HG03097 (cell line): ENCODE data around the gene NT5C3B.
"Not testable (repeated sequence)": the region's sequence is repeated elsewhere in the genome, so short reads cannot be mapped to it uniquely, and the experiment has no call there.

Source experiments
- ATAC-seq: cut with Tn5 transposase; IDR thresholded peaks from one replicate; pipeline ENCODE4 v1.9.1; 2021; ENCODE audit not compliant: unreplicated experiment, low FRiP score

Gene NT5C3B

GRCh38 chr17:41835800-41836549, at the start of gene NT5C3B:
Gene NT5C3B (minus strand): TSS chr17:41836232. CDS start chr17:41836193, 39 bp downstream.
- ATAC-seq, result no peak

GRCh38 chr17:41885733-41886132, 49.7 kb upstream of the NT5C3B start:
- ATAC-seq, result no peak

- no peak for ATAC-seq
Measured at GRCh38 chr17:41882756-41883155, 46.7 kb upstream of the NT5C3B start.

- ATAC-seq, result no peak
Measured at GRCh38 chr17:41880130-41880529, 44.1 kb upstream of the NT5C3B start.

GRCh38 chr17:41874293-41874670, 38.2 kb upstream of the NT5C3B start:
- not testable (repeated sequence) for ATAC-seq

GRCh38 chr17:41873559-41874292, 37.7 kb upstream of the NT5C3B start:
- ATAC-seq, result no peak

GRCh38 chr17:41871789-41872188, 35.8 kb upstream of the NT5C3B start:
- ATAC-seq, result no peak

GRCh38 chr17:41870627-41871026, 34.6 kb upstream of the NT5C3B start:
- no peak for ATAC-seq

GRCh38 chr17:41870097-41870496, 34.1 kb upstream of the NT5C3B start:
- no peak for ATAC-seq

- ATAC-seq, result no peak
Measured at GRCh38 chr17:41869426-41869825, 33.4 kb upstream of the NT5C3B start.

- ATAC-seq, result no peak
Measured at GRCh38 chr17:41868568-41868967, 32.5 kb upstream of the NT5C3B start.

- no peak for ATAC-seq
Measured at GRCh38 chr17:41865596-41865893, 29.5 kb upstream of the NT5C3B start.

GRCh38 chr17:41864836-41865595, 29.0 kb upstream of the NT5C3B start, which contains the start of gene KLHL11:
Gene KLHL11 (minus strand): TSS chr17:41865423. CDS start chr17:41865370, 53 bp downstream.
- peak; percentile 79 for ATAC-seq

GRCh38 chr17:41864498-41864835, 28.4 kb upstream of the NT5C3B start:
- no peak for ATAC-seq

- no peak for ATAC-seq
Measured at GRCh38 chr17:41863074-41863848, 27.2 kb upstream of the NT5C3B start.

GRCh38 chr17:41860254-41860931, 24.4 kb upstream of the NT5C3B start:
- no peak for ATAC-seq

- not testable (repeated sequence) for ATAC-seq
Measured at GRCh38 chr17:41851382-41851781, 15.3 kb upstream of the NT5C3B start.

GRCh38 chr17:41849251-41849990, 13.4 kb upstream of the NT5C3B start:
- ATAC-seq, result no peak

- no peak for ATAC-seq
Measured at GRCh38 chr17:41848788-41849187, 12.8 kb upstream of the NT5C3B start.
